Coronary artery (tissue), 2 donors: Measurements from ENCODE around the gene STAT6.
A peak's percentile ranks its signal among the peaks of the same experiment; 100 is the strongest.

Experiments used
- DNase-seq: peaks from one replicate; pipeline ENCODE4 v3.0.0-alpha.2; 2017; ENCODE audit warnings: low spot score
- H3K27ac ChIP-seq, 2 donors: fragments of 200-600 bp; sonication (generic); one replicate each; pipeline ENCODE4 v1.5.1; 2016 to 2019
- H3K4me3 ChIP-seq: fragments of 200-600 bp; sonication (generic); 2 replicates; pipeline ENCODE4 v1.5.1; 2016; ENCODE audit warnings: mild to moderate bottlenecking, moderate library complexity
- CTCF ChIP-seq: fragments of 200-600 bp; sonication (generic); IDR thresholded peaks from one replicate; pipeline ENCODE4 v1.5.1; 2019; ENCODE audit warnings: antibody characterized with exemption

STAT6 gene

GRCh38 chr12:57098546-57098945 is 12.6 kb downstream of the STAT6 start:
- H3K4me3 ChIP-seq: no peak overlapping the region
- no peak for TF ChIP-seq CTCF
- H3K27ac ChIP-seq: peak overlapping the region in 1 of 2 donors; percentile 41
- no peak for DNase-seq

GRCh38 chr12:57097554-57097835 is 13.7 kb downstream of the STAT6 start:
- no peak for DNase-seq
- no peak overlapping the region for H3K27ac ChIP-seq
- no peak overlapping the region for H3K4me3 ChIP-seq
- TF ChIP-seq CTCF: no peak

DNA sequence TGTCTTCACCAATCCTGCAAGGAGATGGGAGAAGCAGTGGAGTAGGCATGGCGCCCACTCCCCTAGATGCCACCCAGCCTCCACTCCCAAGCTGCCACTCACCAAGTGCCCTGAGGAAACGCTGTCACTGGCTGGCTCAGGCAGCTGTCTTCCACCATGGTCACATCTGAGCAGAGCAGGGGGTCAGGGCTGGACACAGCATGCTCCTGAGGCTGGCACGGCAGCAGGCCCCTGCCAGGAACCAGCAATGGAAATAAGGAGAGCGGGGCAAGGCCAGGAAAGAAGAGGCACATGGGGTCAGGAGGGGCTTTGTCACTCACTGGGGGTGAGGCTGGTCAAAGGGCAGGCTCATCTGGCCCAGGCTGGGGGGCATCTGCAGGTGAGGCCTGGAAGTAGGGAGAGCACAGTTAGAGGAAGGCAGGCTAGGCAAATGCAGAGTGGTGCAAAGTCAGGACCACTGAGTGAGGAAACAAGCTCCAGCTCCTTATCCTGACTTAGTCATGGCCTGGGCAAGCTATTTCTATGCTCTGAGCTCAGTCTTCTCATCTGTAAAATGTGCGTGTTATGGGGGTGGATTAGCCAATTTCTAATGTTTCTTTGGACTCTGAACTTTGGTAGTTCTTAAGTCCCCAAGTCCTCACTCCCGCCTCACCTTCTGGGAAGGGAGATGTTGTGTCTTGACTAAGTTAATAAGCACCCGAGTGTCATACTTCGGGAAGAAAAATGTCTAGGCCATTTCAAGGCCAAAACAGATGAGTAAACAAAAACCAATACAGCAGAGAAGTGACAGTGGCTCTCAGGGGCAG is 14.2 kb downstream of the STAT6 start:
- Histone ChIP-seq H3K4me3 (no peak overlapping the region), H3K27ac (peak overlapping the region in 1 of 2 donors; percentile 15)
- no peak for DNase-seq
- TF ChIP-seq CTCF: no peak

GRCh38 chr12:57096099-57096572 is 15.0 kb downstream of the STAT6 start:
- H3K27ac ChIP-seq: peak overlapping the region in 1 of 2 donors; percentile 15
- TF ChIP-seq CTCF: no peak
- no peak overlapping the region for H3K4me3 ChIP-seq
- no peak for DNase-seq

GRCh38 chr12:57095440-57095839 is 15.7 kb downstream of the STAT6 start:
- TF ChIP-seq CTCF: no peak
- no peak for DNase-seq
- H3K4me3 ChIP-seq: no peak overlapping the region
- H3K27ac ChIP-seq: peak overlapping the region in 1 of 2 donors; percentile 22

- no peak for DNase-seq
- H3K4me3 ChIP-seq: peak overlapping the region; percentile 37
- H3K27ac ChIP-seq: peak overlapping the region; percentile 68 to 98
- no peak for TF ChIP-seq CTCF
Measured at GRCh38 chr12:57094208-57095160, 16.7 kb downstream of the STAT6 start.
